ENCODE measurements around the gene AKR1E2.

AKR1E2 gene

DNA sequence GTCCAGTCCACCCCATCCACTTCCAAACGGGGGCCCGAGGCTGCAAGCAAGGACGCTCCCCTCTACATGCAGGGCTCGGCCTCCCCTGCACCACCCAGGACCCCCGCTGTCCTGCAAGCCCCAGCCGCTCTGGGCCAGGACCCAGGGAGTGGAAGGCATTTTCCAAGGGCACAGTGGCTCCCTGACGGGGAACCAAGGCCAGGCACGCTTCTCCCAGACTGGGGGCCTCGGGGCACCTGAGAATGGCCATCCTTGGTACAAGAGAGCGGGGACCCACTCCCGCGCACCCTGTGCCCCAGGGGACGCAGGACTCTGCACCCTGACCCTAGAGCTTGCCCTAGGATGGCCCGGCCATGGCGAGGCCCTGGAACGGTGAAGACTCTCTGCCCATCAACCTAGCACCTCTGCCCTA lies 545 bp upstream of the AKR1E2 start:
- Mint-ChIP-seq H3K9me3 (peaks cover 3% of the 10 kb centered on the region), H3K27me3 (peaks cover 54% of the 10 kb centered on the region), H3K27ac (no peak overlapping the region), H3K36me3 (ENCODE audit: low read depth) (peaks cover under 1% of the 10 kb centered on the region), H3K4me1 (ENCODE audit: low read depth) (peaks cover 17% of the 10 kb centered on the region), H3K4me3 (peak overlapping the region; percentile 74)
- no peak for DNase-seq

- Mint-ChIP-seq H3K27me3 (peaks cover 44% of the 10 kb centered on the region), H3K4me3 (peak overlapping the region; percentile 74), H3K36me3 (ENCODE audit: low read depth) (peaks cover 13% of the 10 kb centered on the region), H3K9me3 (peaks cover 3% of the 10 kb centered on the region), H3K4me1 (ENCODE audit: low read depth) (peaks cover 24% of the 10 kb centered on the region), H3K27ac (peak overlapping the region; percentile 76)
- no peak for DNase-seq
Observed at GRCh38 chr10:4826792-4827324, 851 bp downstream of the AKR1E2 start.

DNA sequence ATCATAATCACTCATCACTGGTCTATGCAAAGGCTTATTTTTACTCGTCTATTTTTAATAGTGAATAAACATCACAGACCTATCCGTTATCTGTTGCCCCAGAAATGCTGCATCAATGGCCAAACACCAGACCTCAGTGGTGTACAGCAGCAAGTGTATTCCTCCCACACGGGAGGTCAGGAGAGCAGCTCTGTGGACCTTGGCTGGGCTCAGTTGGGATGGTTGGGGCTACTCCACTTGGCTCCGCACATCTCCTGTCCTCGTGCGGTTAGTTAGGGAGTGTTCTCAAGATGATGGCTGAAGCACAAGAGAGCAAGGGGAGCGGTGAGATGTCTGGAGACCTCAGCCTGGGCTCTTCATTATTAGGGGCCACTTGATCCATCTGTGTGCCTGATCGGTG lies 2.0 kb downstream of the AKR1E2 start:
- no peak overlapping the region for H3K4me3 Mint-ChIP-seq
- peaks cover 3% of the 10 kb centered on the region for H3K9me3 Mint-ChIP-seq

DNA sequence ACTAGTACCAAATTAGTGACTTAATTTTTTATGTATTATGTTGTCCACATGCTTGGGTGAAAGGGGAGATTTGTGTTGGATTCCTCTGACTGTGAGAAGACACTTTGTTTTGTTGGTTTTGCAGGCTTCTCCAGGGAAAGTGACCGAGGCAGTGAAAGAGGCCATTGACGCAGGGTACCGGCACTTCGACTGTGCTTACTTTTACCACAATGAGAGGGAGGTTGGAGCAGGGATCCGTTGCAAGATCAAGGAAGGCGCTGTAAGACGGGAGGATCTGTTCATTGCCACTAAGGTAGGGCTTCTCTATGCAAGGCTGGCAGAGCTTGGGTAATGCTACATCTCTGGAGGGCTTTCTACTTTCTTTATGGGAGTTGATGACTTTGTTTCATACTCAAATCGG lies 4.5 kb downstream of the AKR1E2 start:
- H3K4me1 Mint-ChIP-seq (ENCODE audit: low read depth): peaks cover 40% of the 10 kb centered on the region
- no peak overlapping the region for H3K27ac Mint-ChIP-seq
- DNase-seq: no peak
- H3K27me3 Mint-ChIP-seq: peaks cover 24% of the 10 kb centered on the region
- no peak overlapping the region for H3K4me3 Mint-ChIP-seq
- H3K36me3 Mint-ChIP-seq (ENCODE audit: low read depth): peaks cover 24% of the 10 kb centered on the region
- H3K9me3 Mint-ChIP-seq: peaks cover 3% of the 10 kb centered on the region

More for the DNA sequence above, 2.0 kb downstream of the AKR1E2 start:
- Mint-ChIP-seq H3K36me3 (ENCODE audit: low read depth) (peaks cover 17% of the 10 kb centered on the region), H3K27ac (no peak overlapping the region), H3K27me3 (peaks cover 38% of the 10 kb centered on the region), H3K4me1 (ENCODE audit: low read depth) (peaks cover 24% of the 10 kb centered on the region)
- no peak for DNase-seq

GRCh38 chr10:4831091-4831490 lies 5.1 kb downstream of the AKR1E2 start:
- Mint-ChIP-seq H3K4me3 (no peak overlapping the region), H3K4me1 (ENCODE audit: low read depth) (peaks cover 41% of the 10 kb centered on the region), H3K27me3 (peaks cover 20% of the 10 kb centered on the region), H3K27ac (no peak overlapping the region), H3K9me3 (no peaks in the 10 kb centered on the region), H3K36me3 (ENCODE audit: low read depth) (peaks cover 26% of the 10 kb centered on the region)
- no peak for DNase-seq

- no peak overlapping the region for H3K27ac Mint-ChIP-seq
- H3K4me3 Mint-ChIP-seq: no peak overlapping the region
- no peak for DNase-seq
- H3K4me1 Mint-ChIP-seq (ENCODE audit: low read depth): peaks cover 41% of the 10 kb centered on the region
- peaks cover 6% of the 10 kb centered on the region for H3K27me3 Mint-ChIP-seq
- no peaks in the 10 kb centered on the region for H3K9me3 Mint-ChIP-seq
- peaks cover 38% of the 10 kb centered on the region for H3K36me3 Mint-ChIP-seq (ENCODE audit: low read depth)
Observed at GRCh38 chr10:4833286-4833685, 7.3 kb downstream of the AKR1E2 start.

- Mint-ChIP-seq H3K27me3 (no peaks in the 10 kb centered on the region), H3K9me3 (no peaks in the 10 kb centered on the region), H3K36me3 (ENCODE audit: low read depth) (peaks cover 38% of the 10 kb centered on the region), H3K27ac (no peak overlapping the region), H3K4me3 (no peak overlapping the region), H3K4me1 (ENCODE audit: low read depth) (peaks cover 41% of the 10 kb centered on the region)
- no peak for DNase-seq
Observed at GRCh38 chr10:4834898-4835405, 8.9 kb downstream of the AKR1E2 start.

- Mint-ChIP-seq H3K27ac (peak overlapping the region; percentile 73), H3K27me3 (no peaks in the 10 kb centered on the region), H3K4me3 (no peak overlapping the region), H3K36me3 (ENCODE audit: low read depth) (peaks cover 39% of the 10 kb centered on the region), H3K4me1 (ENCODE audit: low read depth) (peaks cover 41% of the 10 kb centered on the region), H3K9me3 (no peaks in the 10 kb centered on the region)
- DNase-seq: no peak
Observed at GRCh38 chr10:4835494-4835918, 9.5 kb downstream of the AKR1E2 start.

GRCh38 chr10:4836416-4836969 lies 10.5 kb downstream of the AKR1E2 start:
- peaks cover 36% of the 10 kb centered on the region for H3K4me1 Mint-ChIP-seq (ENCODE audit: low read depth)

GRCh38 chr10:4837551-4837950 lies 11.5 kb downstream of the AKR1E2 start:
- H3K27ac Mint-ChIP-seq: no peak overlapping the region
- no peaks in the 10 kb centered on the region for H3K27me3 Mint-ChIP-seq
- DNase-seq: no peak
- H3K4me3 Mint-ChIP-seq: no peak overlapping the region
- no peaks in the 10 kb centered on the region for H3K9me3 Mint-ChIP-seq
- peaks cover 30% of the 10 kb centered on the region for H3K36me3 Mint-ChIP-seq (ENCODE audit: low read depth)
- peaks cover 33% of the 10 kb centered on the region for H3K4me1 Mint-ChIP-seq (ENCODE audit: low read depth)

More at GRCh38 chr10:4836416-4836969, 10.5 kb downstream of the AKR1E2 start:
- no peaks in the 10 kb centered on the region for H3K27me3 Mint-ChIP-seq
- no peaks in the 10 kb centered on the region for H3K9me3 Mint-ChIP-seq
- H3K36me3 Mint-ChIP-seq (ENCODE audit: low read depth): peaks cover 36% of the 10 kb centered on the region
- no peak for DNase-seq
- no peak overlapping the region for H3K27ac Mint-ChIP-seq
- H3K4me3 Mint-ChIP-seq: no peak overlapping the region

- Mint-ChIP-seq H3K27me3 (no peaks in the 10 kb centered on the region), H3K9me3 (no peaks in the 10 kb centered on the region), H3K4me3 (no peak overlapping the region), H3K36me3 (ENCODE audit: low read depth) (peaks cover 23% of the 10 kb centered on the region), H3K4me1 (ENCODE audit: low read depth) (peaks cover 33% of the 10 kb centered on the region), H3K27ac (no peak overlapping the region)
- DNase-seq: no peak
Observed at GRCh38 chr10:4838743-4839142, 12.7 kb downstream of the AKR1E2 start.

DNA sequence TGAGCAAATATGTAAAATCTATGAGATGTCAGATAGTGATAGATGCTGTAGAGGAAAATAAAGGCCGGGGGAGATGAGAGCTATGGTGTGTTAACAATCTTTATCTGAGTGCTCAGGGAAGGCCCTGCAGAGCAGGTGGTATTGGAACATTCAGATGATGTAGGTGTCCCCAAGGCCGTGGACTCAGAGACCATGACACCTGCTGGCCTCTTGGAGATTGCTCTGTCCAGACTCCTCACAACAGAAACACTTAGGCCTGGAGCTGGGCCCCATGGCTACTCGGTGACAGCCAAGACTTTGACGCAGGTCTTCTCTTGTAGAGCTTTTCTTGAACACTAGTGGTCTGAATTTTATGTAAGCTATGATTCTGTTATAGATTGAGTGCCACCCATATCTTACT lies 13.3 kb downstream of the AKR1E2 start:
- Mint-ChIP-seq H3K36me3 (ENCODE audit: low read depth) (peaks cover 27% of the 10 kb centered on the region), H3K27me3 (no peaks in the 10 kb centered on the region), H3K27ac (no peak overlapping the region), H3K4me1 (ENCODE audit: low read depth) (peaks cover 30% of the 10 kb centered on the region), H3K4me3 (no peak overlapping the region), H3K9me3 (no peaks in the 10 kb centered on the region)
- DNase-seq: no peak

DNA sequence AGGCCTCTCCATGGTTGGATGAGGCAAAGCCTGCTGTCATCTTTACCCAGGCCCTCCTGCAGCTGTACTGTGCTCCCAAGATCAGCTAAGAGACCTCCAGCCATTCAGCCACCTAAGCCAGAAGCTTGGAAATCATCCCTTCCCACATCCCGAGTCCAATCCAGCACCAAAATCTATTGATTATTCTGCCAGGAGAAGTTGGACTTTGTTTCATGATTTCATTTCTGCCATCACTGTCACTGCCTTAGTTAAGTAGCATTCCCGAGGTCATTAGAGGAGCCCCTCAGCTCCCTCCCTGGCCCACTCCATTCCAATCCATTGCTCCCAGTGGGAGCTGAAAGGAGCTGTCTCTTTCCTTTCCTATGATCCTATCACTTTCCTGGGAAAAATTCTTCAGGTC lies 14.1 kb downstream of the AKR1E2 start:
- peaks cover 22% of the 10 kb centered on the region for H3K4me1 Mint-ChIP-seq (ENCODE audit: low read depth)
- no peak for DNase-seq

GRCh38 chr10:4843525-4844180 lies 17.6 kb downstream of the AKR1E2 start:
- no peaks in the 10 kb centered on the region for H3K27me3 Mint-ChIP-seq
- H3K9me3 Mint-ChIP-seq: no peaks in the 10 kb centered on the region
- H3K4me3 Mint-ChIP-seq: no peak overlapping the region
- no peaks in the 10 kb centered on the region for H3K4me1 Mint-ChIP-seq (ENCODE audit: low read depth)
- no peak for DNase-seq
- H3K36me3 Mint-ChIP-seq (ENCODE audit: low read depth): peaks cover 14% of the 10 kb centered on the region
- no peak overlapping the region for H3K27ac Mint-ChIP-seq

More for the DNA sequence above, 14.1 kb downstream of the AKR1E2 start:
- Mint-ChIP-seq H3K27ac (no peak overlapping the region), H3K9me3 (no peaks in the 10 kb centered on the region), H3K4me3 (no peak overlapping the region), H3K27me3 (no peaks in the 10 kb centered on the region), H3K36me3 (ENCODE audit: low read depth) (peaks cover 28% of the 10 kb centered on the region)

GRCh38 chr10:4844864-4845263 lies 18.9 kb downstream of the AKR1E2 start:
- DNase-seq: no peak
- H3K4me1 Mint-ChIP-seq (ENCODE audit: low read depth): peaks cover 6% of the 10 kb centered on the region
- H3K4me3 Mint-ChIP-seq: no peak overlapping the region
- H3K27me3 Mint-ChIP-seq: no peaks in the 10 kb centered on the region
- H3K9me3 Mint-ChIP-seq: no peaks in the 10 kb centered on the region
- no peak overlapping the region for H3K27ac Mint-ChIP-seq
- peaks cover 14% of the 10 kb centered on the region for H3K36me3 Mint-ChIP-seq (ENCODE audit: low read depth)

All from activated T-cell treated with anti-CD3 and anti-CD28 coated beads, Interleukin-2, amount 50 U/mL, for 24 hours (primary cell).